DND-41 (cell line): Measurements from ENCODE around the gene VTI1B.

Experiments
- EZH2 ChIP-seq: IDR thresholded peaks from 3 replicates; pipeline ENCODE4 v1.6.1; 2012; ENCODE audit warnings: borderline replicate concordance, low read depth, mild to moderate bottlenecking, moderate library complexity, low read length, inconsistent platforms; ENCODE audit not compliant: severe bottlenecking
- TF ChIP-seq, protein P1 (sequence below): IDR thresholded peaks from 2 replicates; pipeline ENCODE4 v1.5.1; 2012; ENCODE audit warnings: borderline replicate concordance, low read length, moderate library complexity, mild to moderate bottlenecking; ENCODE audit not compliant: poor library complexity, severe bottlenecking; ENCODE audit errors: extremely low read depth

DNA sequence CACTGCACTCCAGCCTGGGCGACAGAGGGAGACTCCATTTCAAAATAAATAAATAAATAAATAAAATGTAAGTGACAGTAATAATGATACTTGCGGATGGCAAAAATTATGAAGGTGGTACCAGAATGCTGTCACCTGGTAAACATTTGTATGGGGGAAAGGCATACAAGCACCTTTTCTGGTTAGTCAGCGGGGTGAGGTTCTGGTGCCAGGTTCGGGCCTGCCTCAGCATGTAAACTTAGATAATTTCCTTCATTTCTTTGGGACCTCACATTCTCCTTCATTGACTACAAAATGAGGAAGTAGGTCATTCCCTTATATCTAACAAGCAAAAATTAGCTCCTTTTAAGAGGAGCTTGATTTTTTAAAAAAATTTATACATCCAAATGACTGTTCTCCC, 10.8 kb downstream of the VTI1B start:
- TF ChIP-seq, protein P1, sequence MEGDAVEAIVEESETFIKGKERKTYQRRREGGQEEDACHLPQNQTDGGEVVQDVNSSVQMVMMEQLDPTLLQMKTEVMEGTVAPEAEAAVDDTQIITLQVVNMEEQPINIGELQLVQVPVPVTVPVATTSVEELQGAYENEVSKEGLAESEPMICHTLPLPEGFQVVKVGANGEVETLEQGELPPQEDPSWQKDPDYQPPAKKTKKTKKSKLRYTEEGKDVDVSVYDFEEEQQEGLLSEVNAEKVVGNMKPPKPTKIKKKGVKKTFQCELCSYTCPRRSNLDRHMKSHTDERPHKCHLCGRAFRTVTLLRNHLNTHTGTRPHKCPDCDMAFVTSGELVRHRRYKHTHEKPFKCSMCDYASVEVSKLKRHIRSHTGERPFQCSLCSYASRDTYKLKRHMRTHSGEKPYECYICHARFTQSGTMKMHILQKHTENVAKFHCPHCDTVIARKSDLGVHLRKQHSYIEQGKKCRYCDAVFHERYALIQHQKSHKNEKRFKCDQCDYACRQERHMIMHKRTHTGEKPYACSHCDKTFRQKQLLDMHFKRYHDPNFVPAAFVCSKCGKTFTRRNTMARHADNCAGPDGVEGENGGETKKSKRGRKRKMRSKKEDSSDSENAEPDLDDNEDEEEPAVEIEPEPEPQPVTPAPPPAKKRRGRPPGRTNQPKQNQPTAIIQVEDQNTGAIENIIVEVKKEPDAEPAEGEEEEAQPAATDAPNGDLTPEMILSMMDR: no peak
- no peak for TF ChIP-seq EZH2
